Activated B cell treated with CpG ODN at 0.5 μM for 24 hours (primary cell): ENCODE data around the gene FUT8. TPM values are rescaled to one million over a fixed set of nuclear protein-coding genes. Genes with fewer than 3 reads are reported as not detected.

ENCODE experiments used
- ATAC-seq: fragments of 200-7000 bp; cut with Tn5 transposase; one replicate; pipeline ENCODE4 v1.10.0; 2021; ENCODE audit warnings: low read depth, mild to moderate bottlenecking, moderate library complexity
- CTCF ChIA-PET: fragments of 350-600 bp; sonication (Branson Sonifier 250); formaldehyde crosslinking; loops from one replicate; lab custom pipeline; 2021; ENCODE audit warnings: antibody characterized with exemption; lab: Charles Lee
- POLR2A ChIA-PET: fragments of 350-600 bp; sonication (Branson Sonifier 250); formaldehyde crosslinking; loops from one replicate; lab custom pipeline; 2021; ENCODE audit warnings: antibody characterized with exemption; lab: Charles Lee
- DNase-seq: peaks from one replicate; pipeline ENCODE4 v3.0.0; 2022
- H3K27ac Mint-ChIP-seq: one replicate; pipeline ENCODE4 v1.8.0; 2020; ENCODE audit warnings: mixed read lengths
- H3K27me3 Mint-ChIP-seq: one replicate; pipeline ENCODE4 v1.8.0; 2021; ENCODE audit warnings: mixed read lengths
- H3K36me3 Mint-ChIP-seq: one replicate; pipeline ENCODE4 v1.8.0; 2021; ENCODE audit warnings: low read depth, mixed read lengths
- H3K4me1 Mint-ChIP-seq: one replicate; pipeline ENCODE4 v1.8.0; 2021; ENCODE audit warnings: mixed read lengths
- H3K4me3 Mint-ChIP-seq: one replicate; pipeline ENCODE4 v1.8.0; 2020; ENCODE audit warnings: mild to moderate bottlenecking, mixed read lengths
- H3K9me3 Mint-ChIP-seq: one replicate; pipeline ENCODE4 v1.8.0; 2020; ENCODE audit warnings: mixed read lengths
- CTCF ChIP-seq: fragments of 200-600 bp; IDR thresholded peaks from one replicate; pipeline ENCODE4 v1.8.0; 2022; ENCODE audit warnings: antibody characterized with exemption, mild to moderate bottlenecking
- intact Hi-C: fragments of 100-400 bp; cut with micrococcal nuclease; formaldehyde crosslinking; loops from one replicate; pipeline ENCODE4 v1.15.1; 2024
- total RNA-seq: library from RNA; stranded (reverse); gene quantifications from 2 replicates; pipeline ENCODE4 v1.2.3, GENCODE V29; 2022

FUT8 gene
- total RNA-seq, 1 donor from 2014 or later: 123 TPM

GRCh38 chr14:65371784-65372183 is 40.7 kb upstream of the FUT8 start:
- CTCF ChIA-PET: no interaction called here
- Mint-ChIP-seq H3K27ac (no peak overlapping the region), H3K27me3 (no peaks in the 10 kb centered on the region), H3K9me3 (no peaks in the 10 kb centered on the region), H3K4me1 (peaks cover 31% of the 10 kb centered on the region), H3K36me3 (no peaks in the 10 kb centered on the region), H3K4me3 (no peak overlapping the region)
- TF ChIP-seq CTCF: no peak
- POLR2A ChIA-PET: interaction anchor here (1.0 kb wide), 1 partner anchor 186 kb away, joined by 5 read pairs; no protein-coding TSS in a partner anchor
- DNase-seq (no peak), ATAC-seq (no peak)
- intact Hi-C loops: loop anchor here (5.0 kb wide), 1 partner anchor 39 kb away; no protein-coding TSS in a partner anchor

- intact Hi-C loops: loop anchor here (5.0 kb wide), 1 partner anchor 41 kb away; no protein-coding TSS in a partner anchor
- Mint-ChIP-seq H3K36me3 (no peaks in the 10 kb centered on the region), H3K4me3 (no peak overlapping the region), H3K27ac (no peak overlapping the region), H3K4me1 (peaks cover 33% of the 10 kb centered on the region), H3K27me3 (no peaks in the 10 kb centered on the region), H3K9me3 (no peaks in the 10 kb centered on the region)
- DNase-seq (no peak), ATAC-seq (no peak)
- CTCF ChIA-PET: interaction anchor here (0.6 kb wide), 1 partner anchor 258 kb away, joined by 4 read pairs; no protein-coding TSS in a partner anchor
- POLR2A ChIA-PET: interaction anchor here (0.7 to 0.8 kb wide), 2 partner anchors 25 to 52 kb away, joined by 3 read pairs; no protein-coding TSS in a partner anchor
- TF ChIP-seq CTCF: no peak
Measured at GRCh38 chr14:65373016-65373670, 39.4 kb upstream of the FUT8 start.

- no peak for TF ChIP-seq CTCF
- ATAC-seq (no peak), DNase-seq (no peak)
- POLR2A ChIA-PET: interaction anchor here (0.8 kb wide), 1 partner anchor 24 kb away, joined by 3 read pairs; no protein-coding TSS in a partner anchor
- H3K27me3 Mint-ChIP-seq: no peaks in the 10 kb centered on the region
- H3K27ac Mint-ChIP-seq: no peak overlapping the region
- CTCF ChIA-PET: no interaction called here
- H3K4me1 Mint-ChIP-seq: peaks cover 35% of the 10 kb centered on the region
- H3K4me3 Mint-ChIP-seq: no peak overlapping the region
- no peaks in the 10 kb centered on the region for H3K9me3 Mint-ChIP-seq
- H3K36me3 Mint-ChIP-seq: no peaks in the 10 kb centered on the region
- intact Hi-C loops: loop anchor here (5.0 kb wide), 1 partner anchor 41 kb away; no protein-coding TSS in a partner anchor
Measured at GRCh38 chr14:65373671-65374039, 38.9 kb upstream of the FUT8 start.

GRCh38 chr14:65377576-65377975 is 35.0 kb upstream of the FUT8 start:
- Mint-ChIP-seq H3K4me1 (peaks cover 30% of the 10 kb centered on the region), H3K27ac (peak overlapping the region; percentile 51), H3K27me3 (no peaks in the 10 kb centered on the region), H3K4me3 (no peak overlapping the region), H3K36me3 (no peaks in the 10 kb centered on the region), H3K9me3 (peaks cover 9% of the 10 kb centered on the region)
- DNase-seq: no peak
- POLR2A ChIA-PET: interaction anchor here (0.7 kb wide), 1 partner anchor 25 kb away, joined by 3 read pairs; no protein-coding TSS in a partner anchor
- no peak for TF ChIP-seq CTCF
- CTCF ChIA-PET: no interaction called here
- intact Hi-C loops: no loop called here
- peak; percentile 56 for ATAC-seq

GRCh38 chr14:65382586-65382985 is 29.9 kb upstream of the FUT8 start:
- Mint-ChIP-seq H3K9me3 (peaks cover 9% of the 10 kb centered on the region), H3K4me3 (no peak overlapping the region), H3K27ac (no peak overlapping the region), H3K4me1 (peaks cover 17% of the 10 kb centered on the region), H3K27me3 (no peaks in the 10 kb centered on the region), H3K36me3 (no peaks in the 10 kb centered on the region)
- no peak for DNase-seq
- intact Hi-C loops: no loop called here
- no peak for ATAC-seq
- ChIA-PET CTCF (interaction anchor here (0.8 kb wide), 1 partner anchor 23 kb away, joined by 3 read pairs; no protein-coding TSS in a partner anchor), POLR2A (no interaction called here)
- TF ChIP-seq CTCF: no peak
